H1 (cell line): ENCODE results near the gene PPAT. TPM values are rescaled to one million over a fixed set of nuclear protein-coding genes. Genes with fewer than 3 reads are reported as not detected.
A peak's percentile ranks its signal among the peaks of the same experiment; 100 is the strongest.

Experiments
- ATF3 ChIP-seq: IDR thresholded peaks from 2 replicates; pipeline ENCODE4 v1.6.1; 2011; ENCODE audit warnings: low read depth, mild to moderate bottlenecking, low read length; ENCODE audit not compliant: insufficient read depth
- E2F6 ChIP-seq: IDR thresholded peaks from 2 replicates; pipeline ENCODE4 v1.6.1; 2012; ENCODE audit warnings: inconsistent platforms
- GTF2F1 ChIP-seq: IDR thresholded peaks from 2 replicates; pipeline ENCODE4 v1.6.1; 2012; ENCODE audit warnings: low read depth, low read length, improper control_type of control experiment, borderline replicate concordance
- POLR2A ChIP-seq, 2 experiments: IDR thresholded peaks; 1 replicate in 1 of 2; 2 replicates in 1 of 2; pipeline ENCODE4 v1.6.1; 2011; ENCODE audit warnings: low read depth in 2 of 2, low read length in 2 of 2, mild to moderate bottlenecking in 2 of 2; ENCODE audit errors: control extremely low read depth in 1 of 2
- POLR2AphosphoS5 ChIP-seq: IDR thresholded peaks from 2 replicates; pipeline ENCODE4 v1.6.1; 2011; ENCODE audit warnings: low read depth, low read length
- SRF ChIP-seq: IDR thresholded peaks from 2 replicates; pipeline ENCODE4 v1.6.1; 2011; ENCODE audit warnings: mild to moderate bottlenecking, low read depth, low read length, moderate library complexity
- polyA plus RNA-seq, 7 experiments: library from polyadenylated mRNA; depleted of rRNA in 3 of 7; stranded (reverse) in 5 of 7; unstranded in 2 of 7; fragments of >200 nt in 5 of 7; fragments of 200-250 nt in 2 of 7; gene quantifications; 1 replicate in 5 of 7; 2 replicates in 1 of 7; 4 replicates in 1 of 7; pipeline versions ENCODE4 v1.2.1 to v1.2.3, GENCODE V29; 2011 to 2013; ENCODE audit warnings: missing spikeins in 2 of 7, mixed read lengths in 2 of 7
- total RNA-seq: library from RNA; stranded (reverse); fragmentation: NEBNext Ultra II Directional; extraction: Animal tissue kit (Norgen Biotek cat#: 25700); gene quantifications from 2 replicates; pipeline ENCODE4 v1.2.1, GENCODE V29; 2021

The PPAT gene
- total and polyA plus RNA-seq, 2 of the 8 experiments (the other 6 are each of a cell fraction or from before 2014, with no cell fraction given): 24.5 to 104 TPM

- no peak for TF ChIP-seq ATF3
- TF ChIP-seq POLR2A (IDR thresholded peaks at IDR 0.05; ENCODE audit: control extremely low read depth in 1 of 2, low read depth in 2 of 2, low read length in 2 of 2): peak in 1 of 2 experiments; percentile 46; a peak in 2 of 3 replicates
- TF ChIP-seq SRF: no peak
- TF ChIP-seq POLR2AphosphoS5: peak; percentile 48; the same call in 1 of the 2 replicates
- TF ChIP-seq E2F6: peak; percentile 41; the same call in 1 of the 2 replicates
- TF ChIP-seq GTF2F1: no peak
- TF ChIP-seq, all 59 proteins: peak for 10
Observed at GRCh38 chr4:56425518-56425917, 9.9 kb downstream of the PPAT start (continued).
